Lung (tissue), 12 donors: ENCODE data around the gene KCNAB3. TPM values are rescaled to one million over a fixed set of nuclear protein-coding genes. Genes with fewer than 3 reads are reported as not detected.

ENCODE experiments used
- ATAC-seq: fragments of 200-7000 bp; cut with Tn5 transposase; one replicate; pipeline ENCODE4 v1.9.1; 2020; ENCODE audit warnings: moderate number of reproducible peaks; ENCODE audit not compliant: insufficient read depth, low FRiP score
- DNase-seq, 3 donors: peaks; one replicate each; pipeline ENCODE4 v3.0.0-alpha.2; 2013 to 2017
- H3K27ac ChIP-seq, 2 donors: one replicate each; pipeline ENCODE4 v1.5.1; 2013; ENCODE audit warnings: mild to moderate bottlenecking in 2 of 2, moderate library complexity in 2 of 2, control low read depth in 1 of 2, inconsistent platforms in 1 of 2, low read depth in 1 of 2, low read length in 1 of 2
- H3K27me3 ChIP-seq, 3 donors: one replicate each; pipeline ENCODE4 v1.5.1; 2013; ENCODE audit warnings: low read length in 2 of 3; ENCODE audit not compliant: control insufficient read depth in 3 of 3, insufficient read depth in 3 of 3
- H3K36me3 ChIP-seq, 4 donors: one replicate each; pipeline ENCODE4 v1.5.1; 2013; ENCODE audit warnings: low read length in 4 of 4, mild to moderate bottlenecking in 1 of 4, moderate library complexity in 1 of 4; ENCODE audit not compliant: control insufficient read depth in 4 of 4, insufficient read depth in 4 of 4
- H3K4me1 ChIP-seq, 5 donors: one replicate each; pipeline ENCODE4 v1.5.1; 2013; ENCODE audit warnings: low read length in 5 of 5, mild to moderate bottlenecking in 2 of 5, moderate library complexity in 1 of 5; ENCODE audit not compliant: control insufficient read depth in 5 of 5, insufficient read depth in 5 of 5
- H3K4me3 ChIP-seq: one replicate; pipeline ENCODE4 v1.5.1; 2013; ENCODE audit warnings: mild to moderate bottlenecking, control low read depth, moderate library complexity
- H3K9ac ChIP-seq, 2 donors: one replicate each; pipeline ENCODE4 v1.5.1; 2013; ENCODE audit warnings: low read length in 2 of 2, control low read depth in 1 of 2; ENCODE audit not compliant: insufficient read depth in 1 of 2
- H3K9me3 ChIP-seq, 4 donors: one replicate each; pipeline ENCODE4 v1.5.1; 2013; ENCODE audit warnings: low read length in 3 of 4, mild to moderate bottlenecking in 1 of 4, moderate library complexity in 1 of 4; ENCODE audit not compliant: control insufficient read depth in 4 of 4, insufficient read depth in 3 of 4
- CTCF ChIP-seq: IDR thresholded peaks from 2 replicates; pipeline ENCODE4 v1.5.1; 2012; ENCODE audit warnings: mild to moderate bottlenecking; ENCODE audit errors: control extremely low read depth, extremely low read depth
- WGBS, 2 donors: extraction: QIAGEN DNeasy Blood & Tissue Kit; methylation state at CpG; one replicate each; pipeline ENCODE4 v1.1.7; 2013; 5-methylcytosine and 5-hydroxymethylcytosine counted together
- polyA plus RNA-seq, 2 donors: library from polyadenylated mRNA; stranded (reverse); fragments of 200-250 nt; gene quantifications; one replicate each; pipeline ENCODE4 v1.2.1, GENCODE V29; 2013
- total RNA-seq, 2 donors: library from RNA; depleted of rRNA in 1 of 2; stranded (reverse); fragments of >200 nt in 1 of 2; gene quantifications; one replicate each; pipeline ENCODE4 v1.2.1, GENCODE V29; 2014 to 2021
- donor health status: control.
- donor health status: control.
- donor health status: Bipolar disorder and iron deficiency.
- donor health status: healthy.
- donor health status: DM: yes; HTN: yes; CAD: no.

Gene KCNAB3
- total and polyA plus RNA-seq, 4 donors: 1.3 to 5.8 (median 3.3) TPM

GRCh38 chr17:7882629-7883028 lies 47.0 kb downstream of the KCNAB3 start:
- Histone ChIP-seq H3K27ac (peak overlapping the region in 1 of 2 donors; percentile 5), H3K27me3 (no peaks in the 10 kb centered on the region), H3K4me1 (peaks cover 0 to 40% (median 7%) of the 10 kb centered on the region in 5 donors), H3K9me3 (no peaks in the 10 kb centered on the region), H3K36me3 (peaks cover 0 to 17% (median 11%) of the 10 kb centered on the region in 4 donors), H3K9ac (no peak overlapping the region), H3K4me3 (no peak overlapping the region)
- no peak for ATAC-seq
- DNase-seq: no peak
- WGBS, 2 donors: 81 to 91% methylated on average over 3 of the region's 3 CpGs
- TF ChIP-seq CTCF: no peak

- H3K4me3 ChIP-seq: no peak overlapping the region
- peak overlapping the region in 1 of 2 donors; percentile 17 for H3K27ac ChIP-seq
- peaks cover 0 to 17% (median 12%) of the 10 kb centered on the region in 4 donors for H3K36me3 ChIP-seq
- no peaks in the 10 kb centered on the region for H3K27me3 ChIP-seq
- no peak overlapping the region for H3K9ac ChIP-seq
- no peaks in the 10 kb centered on the region for H3K9me3 ChIP-seq
- WGBS, 2 donors: 68 to 74% methylated on average over 7 of the region's 7 CpGs
- TF ChIP-seq CTCF: no peak
- H3K4me1 ChIP-seq: peaks cover 0 to 39% (median 5%) of the 10 kb centered on the region in 5 donors
- ATAC-seq (no peak), DNase-seq (no peak)
Measured at GRCh38 chr17:7882068-7882467, 47.6 kb downstream of the KCNAB3 start.

- H3K4me1 ChIP-seq: peaks cover 0 to 33% (median 5%) of the 10 kb centered on the region in 5 donors
- no peaks in the 10 kb centered on the region for H3K9me3 ChIP-seq
- ATAC-seq: no peak
- no peaks in the 10 kb centered on the region for H3K27me3 ChIP-seq
- peak overlapping the region in 1 of 2 donors; percentile 10 for H3K27ac ChIP-seq
- DNase-seq: no peak
- 42 to 47% methylated on average over 7 of the region's 7 CpGs for WGBS, 2 donors
- H3K4me3 ChIP-seq: no peak overlapping the region
- H3K9ac ChIP-seq: no peak overlapping the region
- TF ChIP-seq CTCF: no peak
- peaks cover 0 to 17% (median 12%) of the 10 kb centered on the region in 4 donors for H3K36me3 ChIP-seq
Measured at GRCh38 chr17:7881276-7882054, 48.2 kb downstream of the KCNAB3 start.
